GM04503 (cell line): Measurements from ENCODE around the gene C2orf49.

Experiments
- DNase-seq: peaks from one replicate; pipeline ENCODE4 v3.0.0-alpha.2; 2012; ENCODE audit warnings: low read depth

The C2orf49 gene

DNA sequence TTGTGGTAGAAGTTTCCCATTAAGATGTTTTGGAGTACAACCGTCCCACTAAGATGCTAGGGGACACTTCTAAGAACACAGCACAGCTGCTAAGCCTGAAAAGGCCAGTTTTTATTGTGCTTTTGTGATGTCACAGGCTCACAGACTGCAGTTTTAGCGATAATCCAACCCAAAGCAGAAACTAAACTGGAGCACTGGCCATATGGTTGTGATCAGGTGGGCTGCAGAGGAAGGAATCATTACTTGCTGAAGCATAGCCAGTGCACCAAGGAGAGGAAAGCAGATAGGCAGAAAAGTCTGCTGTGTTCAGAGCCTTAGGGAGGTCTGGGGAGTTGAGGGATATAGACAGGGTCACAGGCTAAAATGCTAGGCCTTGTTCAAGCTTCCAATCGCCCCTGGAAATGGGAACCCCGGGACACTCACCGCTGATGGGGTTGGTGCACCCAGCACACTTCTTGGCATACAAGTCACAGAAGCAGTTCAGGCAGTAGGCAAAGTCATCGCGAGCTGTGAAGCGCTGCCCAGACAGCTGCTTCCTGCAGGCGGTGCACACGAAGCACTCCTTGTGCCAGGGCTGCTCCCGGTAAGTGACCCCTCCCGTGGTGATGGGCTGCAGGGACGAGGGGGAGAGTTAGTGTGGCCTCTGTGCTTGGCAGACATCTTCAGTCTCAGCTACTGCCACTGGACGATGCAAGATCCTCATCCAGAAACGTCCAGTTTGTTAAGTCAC, 25.7 kb downstream of the C2orf49 start:
- no peak for DNase-seq

DNA sequence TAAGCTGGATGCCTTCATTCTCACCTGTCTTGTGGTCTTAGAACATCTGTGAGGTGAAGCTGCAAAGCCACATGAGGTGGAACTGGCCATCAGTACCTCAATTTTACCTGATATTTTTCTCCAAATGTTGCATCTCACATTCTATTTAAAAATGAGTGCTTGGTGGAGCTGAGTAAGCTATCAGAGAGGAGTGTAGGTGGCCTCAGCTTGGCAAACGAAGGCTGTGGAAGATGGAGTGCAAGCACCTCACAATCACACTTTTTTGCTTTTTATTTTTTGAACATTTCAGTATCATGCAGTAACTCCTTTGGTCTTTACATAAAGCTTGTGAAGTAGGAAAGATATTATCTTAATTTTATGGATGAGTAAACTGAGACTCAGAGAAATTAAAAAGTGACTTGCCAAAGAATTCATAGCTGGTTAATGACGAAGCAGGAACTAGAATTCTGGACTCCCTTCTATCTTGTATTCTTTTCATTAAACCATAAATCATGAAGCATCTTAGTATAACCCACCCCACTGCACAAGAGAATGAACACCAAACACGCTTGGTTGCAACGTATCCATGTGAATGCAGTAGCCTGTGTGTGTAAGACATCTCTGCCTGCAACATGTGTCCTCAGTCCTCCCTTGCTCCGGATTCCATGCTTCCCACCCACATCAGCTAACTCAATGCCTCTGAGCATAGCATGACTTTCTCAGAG, 27.2 kb downstream of the C2orf49 start:
- no peak for DNase-seq

DNA sequence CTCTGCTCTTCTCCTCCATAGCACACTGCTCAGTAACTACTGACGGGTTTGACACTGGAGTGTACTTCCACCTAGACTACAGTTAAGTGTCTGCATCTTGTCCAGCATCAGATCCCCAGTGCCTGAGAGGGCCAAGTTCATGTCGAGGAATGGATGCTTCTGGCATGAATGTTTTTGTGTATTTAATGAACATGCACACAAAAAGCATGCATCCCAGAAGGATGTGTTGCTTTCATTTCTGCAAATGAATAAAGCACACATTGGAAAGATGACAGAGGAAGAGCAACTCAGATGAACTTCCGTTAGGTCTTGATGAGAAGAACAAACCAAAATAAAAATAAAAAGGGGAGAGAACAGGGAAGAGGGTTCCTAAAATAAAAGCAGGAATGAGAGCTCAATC, 27.9 kb downstream of the C2orf49 start:
- DNase-seq, result no peak

DNA sequence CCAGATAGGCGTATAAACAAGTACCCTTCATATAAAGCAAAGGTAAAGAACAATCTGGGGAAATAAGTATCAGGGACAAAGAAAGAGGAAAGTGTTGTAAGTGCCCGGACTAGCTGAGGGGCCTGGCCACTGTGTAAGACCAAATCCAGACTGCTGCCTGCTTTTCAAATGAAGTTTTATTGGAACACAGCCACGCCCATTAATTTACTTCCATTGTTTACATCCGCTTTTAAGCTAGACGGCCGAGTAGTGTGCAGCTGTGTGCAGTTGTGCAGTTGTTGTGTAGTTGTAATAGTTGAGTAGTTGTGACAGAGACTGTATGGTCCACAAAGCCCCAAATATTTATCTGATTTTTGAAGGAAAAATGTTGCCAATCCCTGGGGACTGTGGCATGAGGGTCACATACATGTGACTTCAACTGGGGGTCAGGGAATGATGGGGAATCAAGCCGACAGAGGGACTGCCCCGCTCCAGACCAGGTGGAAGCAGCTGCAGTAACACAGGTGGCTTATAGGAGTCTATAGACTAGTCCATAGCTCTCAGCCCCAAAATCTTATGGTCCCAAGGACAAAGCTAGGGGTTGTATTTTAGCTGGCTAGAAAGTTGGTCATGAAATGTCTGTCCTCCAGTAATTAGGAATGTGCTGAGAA, 31.5 kb downstream of the C2orf49 start:
- no peak for DNase-seq

DNA sequence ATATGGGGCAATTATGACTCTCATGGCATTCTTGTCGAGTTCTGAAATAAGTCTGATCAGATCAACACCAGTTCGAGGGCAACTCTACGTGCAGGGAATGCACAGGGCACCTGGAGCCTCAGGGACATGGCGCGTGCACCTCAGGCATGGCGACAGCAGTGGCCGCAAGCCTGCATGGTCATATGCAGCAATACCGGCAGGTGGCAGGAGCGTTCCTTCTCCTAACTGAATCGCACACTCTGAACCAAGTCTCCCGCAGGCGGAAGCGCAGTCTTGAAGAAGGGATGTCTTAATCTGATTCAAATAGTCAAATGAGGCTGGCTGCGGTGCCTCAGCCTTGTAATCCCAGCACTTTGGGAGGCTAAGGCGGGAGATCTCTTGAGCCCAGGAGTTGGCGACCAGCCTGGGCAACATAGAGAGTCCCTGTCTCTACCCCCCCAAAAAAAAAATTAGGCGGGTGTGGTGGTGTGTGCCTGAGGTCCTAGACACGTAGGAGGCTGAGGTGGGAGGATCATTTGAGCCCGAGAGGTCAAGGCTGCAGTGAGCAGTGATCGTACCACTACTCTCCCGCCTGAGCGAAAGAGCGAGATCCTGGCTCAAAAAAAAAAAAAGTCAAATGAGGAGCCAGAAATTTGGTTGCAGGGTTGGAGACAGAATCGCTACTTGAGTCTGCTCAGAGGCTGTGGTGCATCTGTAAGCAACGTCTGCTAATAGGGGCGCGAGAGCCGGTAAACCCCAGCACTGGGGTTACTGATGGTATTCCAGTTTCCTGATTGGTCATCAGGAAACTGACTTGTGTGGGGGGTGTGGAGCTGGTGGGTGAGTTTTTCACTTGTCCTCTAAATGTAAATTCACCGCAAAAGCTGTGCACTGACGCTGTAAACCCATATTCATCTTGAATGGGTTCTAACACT, 32.7 kb downstream of the C2orf49 start:
- no peak for DNase-seq

DNA sequence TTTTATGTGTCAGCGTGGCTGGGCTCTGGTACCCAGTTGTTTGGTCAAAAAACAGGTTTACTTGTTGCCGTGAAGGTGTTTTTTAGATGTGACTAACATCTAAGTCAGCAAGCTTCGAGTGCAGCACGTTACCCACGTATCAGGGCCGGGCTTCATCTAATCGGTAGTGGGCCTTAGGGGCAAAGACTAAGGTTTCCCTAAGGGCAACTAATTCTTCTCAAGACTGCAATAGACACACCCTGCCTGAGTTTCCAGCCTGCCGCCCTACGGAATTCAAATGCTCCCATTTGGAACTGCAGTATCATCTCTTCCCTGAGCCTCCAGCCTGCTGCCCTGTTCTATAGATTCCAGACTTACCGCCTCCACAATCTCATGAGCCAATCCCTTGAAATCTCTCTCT, 33.8 kb downstream of the C2orf49 start:
- no peak for DNase-seq

DNA sequence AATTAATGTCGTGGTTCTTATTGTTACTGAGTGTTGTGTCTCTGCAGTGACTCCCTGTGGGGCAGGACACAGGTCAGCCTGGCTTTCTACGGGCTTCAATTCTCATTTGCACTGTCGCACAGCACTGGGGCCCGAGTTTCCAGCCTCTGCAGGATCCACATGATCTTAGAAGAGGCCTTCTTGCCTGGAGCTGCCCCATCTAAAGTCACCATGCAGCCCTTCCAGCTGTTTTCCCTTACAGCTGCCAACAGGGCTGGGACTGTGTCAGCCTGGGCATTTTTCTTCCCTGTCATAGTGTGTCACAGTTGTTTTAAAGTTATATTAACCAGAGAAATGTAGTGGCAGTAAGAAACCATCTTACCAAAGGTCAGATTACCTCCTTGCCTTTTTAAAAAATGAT, 34.5 kb downstream of the C2orf49 start:
- DNase-seq, result no peak

DNA sequence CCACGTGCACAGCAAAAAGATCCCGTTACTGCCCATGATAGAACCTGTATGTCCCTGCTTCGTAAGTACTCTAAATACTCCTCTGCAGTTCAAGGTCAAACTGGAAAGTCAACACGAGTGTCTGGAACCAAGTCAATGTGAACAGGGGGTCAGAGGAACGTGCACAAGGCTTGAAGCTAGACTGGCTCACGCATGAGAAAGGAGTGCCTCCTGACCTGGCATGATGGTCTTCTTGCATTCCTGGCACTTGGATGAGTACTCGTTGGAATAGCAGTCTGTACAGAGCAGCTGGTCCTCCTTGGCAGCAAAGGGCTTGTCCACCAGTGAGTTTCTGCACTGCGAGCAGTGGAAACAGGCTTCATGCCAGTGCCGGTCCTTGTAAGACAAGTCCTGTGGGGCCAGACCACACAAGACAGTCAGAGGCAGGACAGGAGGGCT, 36.0 kb downstream of the C2orf49 start:
- no peak for DNase-seq

DNA sequence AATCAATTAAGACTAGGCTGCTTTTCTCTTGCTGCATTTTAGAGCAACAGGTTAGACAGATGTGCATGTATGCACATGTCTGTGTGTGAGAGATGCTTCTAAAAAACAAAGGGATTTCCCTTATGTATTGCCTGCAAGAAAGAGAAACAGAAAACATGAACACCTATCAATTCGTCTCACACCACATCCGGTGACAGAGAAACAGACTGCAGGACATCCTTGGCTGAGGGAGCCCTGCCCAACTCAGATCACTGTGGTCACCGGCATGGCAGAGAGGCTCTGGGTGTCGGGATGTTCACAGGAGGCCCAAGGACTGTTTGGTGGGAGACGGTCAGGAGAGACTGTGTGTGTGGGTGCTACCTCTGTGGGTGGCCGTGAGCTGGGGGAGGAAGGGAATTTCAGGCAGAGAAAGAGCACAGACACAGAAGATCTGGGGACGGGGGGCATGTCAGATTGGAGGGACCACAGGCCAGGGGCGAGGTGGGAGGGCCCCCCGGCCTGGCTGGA, 36.6 kb downstream of the C2orf49 start:
- no peak for DNase-seq

DNA sequence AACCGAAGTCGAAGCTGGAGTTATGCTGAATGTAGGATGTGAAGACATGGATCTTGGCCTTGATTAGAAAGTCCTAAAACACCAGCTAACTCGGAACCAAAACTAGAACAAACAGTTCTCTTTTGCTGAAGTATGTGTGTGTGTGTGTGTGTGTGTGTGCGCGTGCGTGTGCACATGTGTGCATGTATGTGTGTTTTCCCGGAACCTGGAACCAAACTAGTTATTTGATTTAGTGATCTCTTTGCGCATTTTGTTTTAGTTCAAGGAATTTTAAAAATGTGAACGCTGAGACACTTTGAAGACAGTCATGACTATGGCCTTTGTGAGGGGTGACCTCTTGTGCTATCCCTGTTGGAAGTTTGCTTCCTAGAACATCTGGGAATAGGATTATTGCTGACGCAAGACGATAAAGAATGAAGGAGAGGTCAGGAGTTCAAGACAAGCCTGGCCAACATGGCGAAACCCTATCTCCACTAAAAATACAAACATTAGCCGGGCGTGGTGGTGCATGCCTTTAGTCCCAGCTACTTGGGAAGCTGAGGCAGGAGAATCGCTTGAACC, 37.7 kb downstream of the C2orf49 start:
- no peak for DNase-seq

DNA sequence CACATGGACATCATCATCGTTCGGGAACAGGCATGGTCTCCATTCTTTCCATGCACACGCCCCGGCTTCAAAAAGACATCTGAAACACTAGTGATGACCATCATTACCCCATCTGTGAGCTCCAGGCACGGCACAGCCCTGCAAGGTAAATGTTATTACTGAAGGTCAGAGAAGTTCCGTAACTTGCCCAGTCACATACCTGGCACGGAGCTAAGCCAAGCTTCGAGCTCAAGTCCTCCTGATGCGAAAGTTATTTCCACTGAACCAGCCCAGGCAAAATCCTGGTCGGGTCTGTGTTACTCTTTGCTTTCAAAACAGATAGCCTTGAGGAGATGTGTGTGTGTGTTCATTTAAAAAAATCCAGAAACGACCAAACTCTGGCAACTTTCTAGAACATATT, 38.7 kb downstream of the C2orf49 start:
- no peak for DNase-seq

DNA sequence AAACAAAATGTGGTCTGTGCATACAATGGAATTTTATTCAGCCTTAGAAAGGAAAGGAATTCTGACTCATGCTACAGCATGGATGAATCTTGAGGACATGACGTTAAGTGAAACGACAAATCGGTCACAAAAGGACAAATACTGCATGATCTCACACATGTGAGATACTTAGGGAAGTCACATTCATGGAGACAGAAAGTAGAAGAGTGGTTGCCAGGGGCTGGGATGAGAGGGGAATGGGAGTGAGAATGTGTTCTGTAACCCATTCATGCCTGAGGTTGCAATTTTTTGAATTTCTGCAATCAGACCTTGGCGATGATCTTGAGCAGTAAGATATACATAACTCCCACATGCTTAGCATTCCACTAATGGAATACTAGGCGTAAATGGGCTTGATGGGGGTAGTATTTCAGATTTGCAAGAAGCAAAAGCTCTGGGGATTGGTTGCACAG, 39.5 kb downstream of the C2orf49 start:
- DNase-seq, result no peak

DNA sequence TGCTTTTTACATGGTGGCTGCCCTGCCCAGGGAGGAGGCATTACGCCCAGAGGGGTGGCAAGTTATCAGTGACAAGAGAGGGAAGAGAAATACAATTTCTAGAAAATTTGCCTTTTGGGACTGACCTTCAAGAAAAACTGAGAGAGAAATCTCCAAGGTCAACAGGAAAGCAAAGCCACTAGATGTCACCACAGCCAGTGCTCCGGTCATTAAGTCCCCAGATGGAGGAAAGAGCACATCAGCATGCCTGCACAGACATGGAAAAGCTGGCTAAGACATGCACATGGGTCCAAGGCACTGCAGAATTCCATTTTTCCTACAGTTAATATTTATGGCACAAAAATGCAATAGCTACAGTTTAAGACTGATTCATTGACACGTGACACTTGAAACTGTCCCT, 40.5 kb downstream of the C2orf49 start:
- DNase-seq, result no peak

DNA sequence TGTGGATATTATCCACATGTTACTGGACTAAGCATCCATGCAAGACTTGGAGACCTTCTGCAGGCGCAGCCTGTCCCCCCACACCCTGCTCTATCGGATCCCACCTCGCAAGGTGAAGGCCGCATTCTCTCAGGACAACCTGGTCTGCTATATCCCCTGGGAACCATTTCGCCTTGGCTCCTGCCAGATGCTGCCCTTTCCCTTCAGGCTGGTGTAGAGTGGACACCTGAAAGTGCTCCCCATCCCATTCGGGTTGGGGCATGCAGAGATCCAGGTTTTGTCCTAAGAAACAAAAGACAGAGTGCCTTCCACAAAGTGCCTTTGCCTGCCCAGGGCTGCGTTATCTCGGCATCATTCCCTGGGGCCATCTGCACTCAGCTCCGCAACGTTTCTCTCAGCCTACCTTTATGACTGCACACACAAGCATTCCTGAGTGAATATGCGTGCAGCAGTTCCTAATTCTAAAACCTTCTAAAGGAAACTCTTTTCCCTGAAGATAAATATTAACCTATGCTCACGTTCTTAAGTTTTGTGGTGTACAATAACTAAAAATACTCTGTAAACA, 41.0 kb downstream of the C2orf49 start:
- DNase-seq, result no peak

DNA sequence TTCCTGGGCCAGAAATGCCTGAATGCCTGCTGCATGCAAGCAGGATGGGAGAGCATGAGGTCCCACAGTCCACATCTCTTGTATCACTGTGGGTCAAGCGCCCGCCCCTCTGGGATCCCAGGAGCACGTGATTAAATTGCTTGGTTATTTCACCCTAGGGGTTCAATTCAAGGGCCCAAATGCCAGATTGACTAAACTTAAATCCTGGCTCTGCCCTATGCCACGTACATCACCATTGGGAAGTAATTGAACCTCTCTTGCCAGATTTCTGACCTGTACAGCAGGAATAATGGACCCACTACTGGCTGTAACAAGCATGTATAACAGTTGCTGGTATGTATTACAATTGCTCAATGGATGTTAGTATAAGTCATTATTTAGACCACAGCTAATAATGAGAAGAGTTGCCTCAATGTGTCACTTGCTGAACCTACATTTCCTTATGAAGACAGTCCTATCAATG, 41.6 kb downstream of the C2orf49 start:
- DNase-seq, result no peak

DNA sequence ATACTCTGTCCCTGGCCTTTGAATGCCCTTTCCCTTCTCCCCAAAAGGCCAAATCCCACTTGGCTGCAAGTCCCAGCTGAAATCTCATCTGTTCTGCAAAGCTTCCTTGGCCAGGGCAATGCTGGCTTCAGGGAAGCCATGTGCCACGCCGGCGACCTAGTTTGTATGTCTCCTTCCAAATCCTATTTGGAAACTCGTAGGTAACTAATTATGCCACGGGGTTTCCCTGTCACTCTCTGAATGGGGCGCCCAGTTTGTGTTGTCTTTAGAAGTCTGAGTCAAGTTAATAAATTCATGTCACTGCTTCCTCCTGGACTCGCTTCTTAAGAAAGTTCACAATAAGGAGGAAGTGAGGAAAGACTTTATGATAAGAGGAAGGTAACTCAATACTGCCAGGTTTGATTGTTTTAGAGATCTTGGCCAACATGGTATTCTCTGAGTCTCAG, 42.4 kb downstream of the C2orf49 start:
- DNase-seq, result no peak

DNA sequence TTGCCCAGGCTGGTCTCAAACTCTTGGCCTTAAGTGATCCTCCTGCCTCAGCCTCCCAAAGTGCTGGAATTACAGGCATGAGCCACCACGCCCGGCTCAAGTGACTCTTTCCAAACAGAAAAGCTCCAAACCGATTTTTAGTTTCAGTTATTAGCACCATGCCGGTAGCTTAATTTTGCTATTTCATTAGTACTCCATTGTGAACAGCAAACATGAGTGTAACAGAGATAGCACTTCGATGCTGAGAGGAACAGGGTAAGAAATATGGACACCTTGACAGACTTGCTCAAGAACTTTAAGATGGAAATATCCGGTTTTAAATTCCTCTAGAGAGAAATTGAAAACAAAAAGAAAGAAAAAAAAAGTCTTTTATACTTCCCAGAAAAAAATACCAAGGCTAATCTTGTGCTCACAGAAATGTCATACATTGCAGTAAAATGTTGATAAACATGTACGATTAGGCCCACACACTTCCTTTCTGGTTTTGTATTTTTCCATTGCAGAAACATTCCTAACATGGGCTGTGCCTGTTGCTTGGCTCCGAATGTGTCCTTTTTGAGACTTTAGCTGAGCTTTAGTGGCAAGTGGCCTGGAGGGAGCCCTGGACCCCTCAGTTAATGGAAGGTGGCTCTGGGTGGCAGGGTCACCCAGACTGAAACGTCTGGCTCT, 43.2 kb downstream of the C2orf49 start:
- DNase-seq, result no peak

DNA sequence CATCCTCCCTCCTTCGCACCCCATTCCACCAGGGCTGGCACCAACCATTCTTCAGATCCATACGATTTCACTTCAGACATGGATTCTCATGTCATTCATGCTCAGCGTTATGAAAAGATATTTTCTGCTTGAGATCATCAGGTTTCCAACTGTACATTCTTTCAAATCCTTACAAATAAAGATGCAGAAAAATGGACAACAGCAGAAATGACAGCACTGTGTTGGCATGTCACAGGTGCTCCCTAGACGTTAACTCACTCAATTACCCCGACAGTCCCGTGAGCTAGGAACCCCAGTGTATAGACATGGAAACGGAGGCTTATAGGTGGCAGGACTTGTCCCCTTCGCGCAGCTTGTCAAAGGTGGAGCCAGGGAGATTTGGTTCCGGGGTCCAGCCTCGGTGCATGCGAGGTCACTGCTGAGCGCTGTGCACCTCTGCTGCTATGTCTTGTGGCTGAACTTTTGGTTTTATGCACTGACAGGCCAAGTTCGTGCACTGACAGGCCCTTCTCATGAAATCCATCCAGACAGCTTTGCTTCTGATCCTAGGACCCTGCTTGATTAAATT, 43.8 kb downstream of the C2orf49 start:
- DNase-seq, result no peak

DNA sequence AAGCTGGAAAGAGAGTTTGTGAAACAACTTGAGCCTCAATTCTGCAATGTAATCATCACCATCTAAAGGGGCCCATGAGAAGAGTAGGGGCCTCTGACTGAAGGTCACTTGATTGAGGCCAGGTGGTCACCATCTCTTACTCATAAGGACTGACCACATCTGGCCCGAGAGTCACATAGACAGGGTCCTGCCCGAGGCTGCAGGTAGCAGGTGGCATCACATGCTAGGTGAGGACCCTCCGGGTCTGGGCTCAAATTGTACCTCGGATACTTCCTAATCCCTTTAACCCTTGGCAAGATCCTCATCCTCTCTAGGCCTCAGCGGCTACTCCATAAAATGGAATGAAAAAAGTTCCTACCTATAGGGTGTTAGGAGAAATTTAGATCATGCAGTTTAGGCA, 44.8 kb downstream of the C2orf49 start:
- DNase-seq, result no peak
